ENCODE measurements around the gene YTHDC2.

YTHDC2 gene

DNA sequence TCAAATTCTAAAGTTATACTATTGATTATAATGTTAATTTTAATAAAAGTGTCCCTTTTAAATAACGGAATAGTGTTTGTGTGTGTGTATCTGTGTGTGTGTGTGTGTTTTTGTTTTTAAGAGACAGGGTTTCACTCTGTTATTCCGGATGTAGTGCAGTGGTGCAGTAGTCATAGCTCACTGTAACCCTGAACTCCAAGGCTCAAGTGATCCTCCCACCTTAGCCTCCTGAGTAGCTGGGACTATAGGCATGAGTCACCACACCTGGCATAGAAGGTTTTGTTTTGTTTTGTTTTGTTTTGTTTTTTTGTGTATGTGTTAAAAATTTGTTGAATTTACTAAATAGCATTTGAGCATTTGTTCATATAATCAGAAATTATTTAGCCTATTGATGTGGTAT, 64.6 kb downstream of the YTHDC2 start:
- TF ChIP-seq, protein P1, sequence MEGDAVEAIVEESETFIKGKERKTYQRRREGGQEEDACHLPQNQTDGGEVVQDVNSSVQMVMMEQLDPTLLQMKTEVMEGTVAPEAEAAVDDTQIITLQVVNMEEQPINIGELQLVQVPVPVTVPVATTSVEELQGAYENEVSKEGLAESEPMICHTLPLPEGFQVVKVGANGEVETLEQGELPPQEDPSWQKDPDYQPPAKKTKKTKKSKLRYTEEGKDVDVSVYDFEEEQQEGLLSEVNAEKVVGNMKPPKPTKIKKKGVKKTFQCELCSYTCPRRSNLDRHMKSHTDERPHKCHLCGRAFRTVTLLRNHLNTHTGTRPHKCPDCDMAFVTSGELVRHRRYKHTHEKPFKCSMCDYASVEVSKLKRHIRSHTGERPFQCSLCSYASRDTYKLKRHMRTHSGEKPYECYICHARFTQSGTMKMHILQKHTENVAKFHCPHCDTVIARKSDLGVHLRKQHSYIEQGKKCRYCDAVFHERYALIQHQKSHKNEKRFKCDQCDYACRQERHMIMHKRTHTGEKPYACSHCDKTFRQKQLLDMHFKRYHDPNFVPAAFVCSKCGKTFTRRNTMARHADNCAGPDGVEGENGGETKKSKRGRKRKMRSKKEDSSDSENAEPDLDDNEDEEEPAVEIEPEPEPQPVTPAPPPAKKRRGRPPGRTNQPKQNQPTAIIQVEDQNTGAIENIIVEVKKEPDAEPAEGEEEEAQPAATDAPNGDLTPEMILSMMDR (IDR thresholded peaks at IDR 0.05): no peak

DNA sequence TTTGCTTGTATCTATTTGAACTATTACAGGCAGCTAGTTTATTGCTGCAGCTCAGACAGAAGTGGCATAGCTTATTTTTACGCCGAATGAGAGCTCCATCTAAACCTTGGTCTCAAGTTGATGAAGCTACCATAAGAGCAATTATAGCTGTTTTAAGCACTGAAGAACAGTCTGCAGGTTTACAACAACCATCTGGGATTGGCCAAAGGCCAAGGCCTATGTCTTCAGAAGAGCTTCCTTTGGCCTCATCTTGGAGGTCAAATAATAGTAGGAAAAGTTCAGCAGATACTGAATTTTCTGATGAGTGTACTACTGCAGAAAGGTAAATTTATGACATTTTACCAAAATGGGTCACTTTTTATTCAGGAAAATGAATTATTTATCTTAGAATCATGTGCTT, 67.9 kb downstream of the YTHDC2 start:
- TF ChIP-seq, protein P1 (IDR thresholded peaks at IDR 0.05): no peak

DNA sequence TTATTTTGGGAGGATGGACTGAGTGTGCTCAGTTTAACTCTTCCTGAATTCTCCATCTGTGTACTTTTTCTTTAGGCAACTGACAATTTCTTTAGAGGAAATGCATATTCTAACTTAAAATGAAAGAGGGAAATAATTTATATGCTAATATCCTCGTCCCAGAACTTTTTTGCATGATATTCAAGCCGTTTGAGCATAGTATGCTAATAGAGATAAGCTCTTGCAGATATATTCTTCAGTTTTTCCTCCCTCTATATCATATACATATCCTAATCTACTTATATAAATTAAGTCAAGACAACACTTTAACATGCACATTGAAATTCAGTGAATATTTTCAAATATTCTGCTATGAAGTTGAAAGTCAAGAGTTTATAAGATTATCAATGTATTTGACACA, 84.7 kb downstream of the YTHDC2 start:
- TF ChIP-seq, protein P1 (IDR thresholded peaks at IDR 0.05): no peak

DNA sequence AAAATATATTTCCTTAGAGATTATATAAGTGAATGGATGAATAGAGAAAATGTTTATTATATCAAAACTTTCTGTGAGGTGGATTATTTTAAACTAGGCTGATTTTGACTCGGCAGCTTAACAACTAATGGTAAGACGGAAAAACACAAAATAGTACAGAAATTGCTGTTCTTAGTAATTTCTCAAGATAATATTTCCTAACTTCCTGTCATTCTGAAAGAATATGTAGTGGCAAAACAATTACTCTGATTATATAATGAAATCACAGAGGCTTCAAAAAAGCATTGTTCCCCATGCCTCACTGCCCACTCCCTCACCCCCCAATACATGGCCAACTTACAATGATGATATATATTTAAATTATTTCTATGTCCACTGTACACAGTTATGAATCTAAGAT, 85.4 kb downstream of the YTHDC2 start:
- TF ChIP-seq, protein P1 (IDR thresholded peaks at IDR 0.05): no peak

DNA sequence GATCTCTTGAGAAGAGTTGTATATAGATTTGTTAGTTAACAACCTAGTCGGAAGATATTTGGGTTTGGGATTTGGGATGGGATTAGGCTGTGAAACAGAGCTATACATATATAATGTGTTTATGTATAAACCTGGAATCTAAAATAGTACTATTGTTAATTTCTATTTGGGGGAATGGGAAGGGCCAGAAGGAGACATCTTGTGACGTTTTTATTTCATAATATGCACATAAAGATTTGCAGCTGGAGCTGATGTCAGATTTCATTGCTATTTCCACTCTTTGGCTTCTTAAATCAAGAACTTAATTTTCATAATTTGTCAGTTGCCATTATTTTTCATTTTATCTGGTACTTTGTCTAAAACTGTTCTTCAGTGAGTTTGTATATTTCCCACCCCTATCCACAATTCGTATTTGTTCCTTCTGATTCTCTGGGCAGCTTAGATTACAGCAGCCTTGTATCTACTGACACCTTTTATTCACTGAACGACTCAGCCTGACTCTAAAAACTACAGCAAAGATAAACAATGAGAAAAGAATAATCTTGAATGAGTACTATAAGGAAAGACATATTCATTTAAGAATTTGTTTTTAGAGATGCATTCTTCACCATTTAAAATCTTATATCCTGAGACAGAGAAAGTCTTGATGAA, 86.9 kb downstream of the YTHDC2 start:
- TF ChIP-seq, protein P1 (IDR thresholded peaks at IDR 0.05): no peak

DNA sequence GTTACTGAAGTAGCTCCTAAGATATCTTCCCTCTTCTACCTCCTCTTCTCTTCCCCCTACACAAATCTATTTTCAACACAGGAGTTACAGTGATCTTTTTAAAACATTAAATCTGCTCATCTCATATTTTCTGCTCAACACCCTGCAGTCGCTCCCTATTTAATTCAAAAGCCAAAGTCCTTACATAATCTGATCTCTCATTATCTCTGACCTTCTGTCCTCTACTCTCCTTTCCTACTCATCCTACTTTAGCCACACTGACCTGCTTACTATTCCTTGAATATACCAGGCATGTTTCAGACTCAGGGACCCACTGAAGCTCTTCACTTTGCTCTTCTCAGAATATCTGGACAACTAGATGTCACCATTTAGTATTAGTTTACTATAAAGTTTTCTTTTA, 87.9 kb downstream of the YTHDC2 start:
- TF ChIP-seq, protein P1 (IDR thresholded peaks at IDR 0.05): no peak

DNA sequence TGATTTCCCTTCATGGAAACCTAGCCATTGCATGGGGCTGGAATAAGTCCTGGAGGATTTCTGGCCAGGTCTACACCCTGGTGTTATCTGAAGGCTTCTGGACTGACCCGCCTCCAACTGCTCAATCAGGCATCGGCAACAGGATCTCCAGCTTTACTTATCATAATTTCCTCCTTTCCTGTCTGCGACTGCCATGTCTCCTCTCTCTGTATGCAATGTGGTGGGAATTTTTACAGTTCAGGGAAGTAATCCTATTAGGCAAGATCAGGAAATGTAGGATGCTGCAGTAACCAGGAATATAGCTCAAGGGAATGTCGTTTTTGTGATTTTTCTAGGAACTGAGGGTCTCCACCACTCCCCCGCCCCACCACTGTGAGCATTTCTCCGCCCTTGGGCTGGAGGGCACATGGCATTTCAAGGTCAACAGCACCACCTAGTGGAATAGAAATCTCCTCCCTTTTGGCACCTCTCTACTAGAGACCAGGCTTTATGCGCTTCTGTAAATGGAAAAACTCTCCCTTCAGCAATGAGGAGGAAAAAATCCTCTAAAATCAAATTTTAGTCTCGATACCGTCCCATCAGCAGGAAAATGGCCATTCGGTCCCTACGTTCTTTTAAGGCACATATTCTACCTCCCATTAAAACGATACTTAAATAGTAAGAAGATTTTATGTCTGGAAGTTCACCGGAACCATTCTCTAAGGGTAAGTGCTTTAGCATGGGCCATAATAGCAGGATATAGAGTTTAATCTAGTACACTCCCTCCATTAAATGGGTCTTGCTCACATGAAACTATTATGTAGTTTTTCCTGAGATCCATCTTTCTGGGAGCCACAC, 93.0 kb downstream of the YTHDC2 start:
- TF ChIP-seq, protein P1 (IDR thresholded peaks at IDR 0.05): peak; percentile 77

Measured in LNCAP (cell line).